ENCODE measurements around the gene MCM5. TPM values are rescaled to one million over a fixed set of nuclear protein-coding genes. Genes with fewer than 3 reads are reported as not detected.

MCM5 gene
- total RNA-seq, 1 donor from 2014 or later, result 12.8 TPM

DNA sequence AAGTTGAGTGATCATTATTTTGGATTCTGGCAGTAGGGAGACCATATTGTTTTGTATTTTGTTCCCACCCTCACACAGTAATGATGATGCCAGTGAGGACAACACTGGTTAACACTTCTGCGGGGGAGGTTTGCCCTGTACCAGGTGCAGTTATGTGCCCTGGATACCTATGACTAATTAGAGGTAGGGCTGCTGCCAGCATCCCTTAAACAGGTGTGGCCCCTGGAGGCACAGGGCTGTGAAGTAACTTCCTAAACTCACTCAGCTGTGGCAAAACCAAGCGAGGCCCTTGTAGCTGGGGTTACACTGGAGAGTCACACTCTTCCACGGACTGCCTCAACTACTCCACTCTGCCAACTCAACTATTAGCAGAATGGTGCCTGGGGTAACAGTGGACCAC lies 64.5 kb downstream of the MCM5 start:
- Mint-ChIP-seq H3K27ac (ENCODE audit: unreplicated experiment) (no peak overlapping the region), H3K4me3 (ENCODE audit: unreplicated experiment) (no peak overlapping the region), H3K27me3 (ENCODE audit: low read depth, unreplicated experiment) (peaks cover 2% of the 10 kb centered on the region), H3K36me3 (ENCODE audit: low read depth, unreplicated experiment) (no peaks in the 10 kb centered on the region), H3K9me3 (ENCODE audit: unreplicated experiment) (peaks cover 3% of the 10 kb centered on the region), H3K4me1 (ENCODE audit: low read depth, unreplicated experiment) (peaks cover 3% of the 10 kb centered on the region)
- no peak for TF ChIP-seq EZH2 (IDR thresholded peaks at IDR 0.05; ENCODE audit: insufficient read depth, low read length)
- TF ChIP-seq, protein P1, sequence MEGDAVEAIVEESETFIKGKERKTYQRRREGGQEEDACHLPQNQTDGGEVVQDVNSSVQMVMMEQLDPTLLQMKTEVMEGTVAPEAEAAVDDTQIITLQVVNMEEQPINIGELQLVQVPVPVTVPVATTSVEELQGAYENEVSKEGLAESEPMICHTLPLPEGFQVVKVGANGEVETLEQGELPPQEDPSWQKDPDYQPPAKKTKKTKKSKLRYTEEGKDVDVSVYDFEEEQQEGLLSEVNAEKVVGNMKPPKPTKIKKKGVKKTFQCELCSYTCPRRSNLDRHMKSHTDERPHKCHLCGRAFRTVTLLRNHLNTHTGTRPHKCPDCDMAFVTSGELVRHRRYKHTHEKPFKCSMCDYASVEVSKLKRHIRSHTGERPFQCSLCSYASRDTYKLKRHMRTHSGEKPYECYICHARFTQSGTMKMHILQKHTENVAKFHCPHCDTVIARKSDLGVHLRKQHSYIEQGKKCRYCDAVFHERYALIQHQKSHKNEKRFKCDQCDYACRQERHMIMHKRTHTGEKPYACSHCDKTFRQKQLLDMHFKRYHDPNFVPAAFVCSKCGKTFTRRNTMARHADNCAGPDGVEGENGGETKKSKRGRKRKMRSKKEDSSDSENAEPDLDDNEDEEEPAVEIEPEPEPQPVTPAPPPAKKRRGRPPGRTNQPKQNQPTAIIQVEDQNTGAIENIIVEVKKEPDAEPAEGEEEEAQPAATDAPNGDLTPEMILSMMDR (IDR thresholded peaks at IDR 0.05; ENCODE audit: insufficient read depth, low read depth, low read length), result no peak
- H3K9me3 ChIP-seq (ENCODE audit: insufficient read depth, low read depth, low read length), result no peaks in the 10 kb centered on the region
- DNase-seq (ENCODE audit: low read depth) (no peak), FAIRE-seq (no peak)
- no peaks in the 10 kb centered on the region for H3K79me2 ChIP-seq (ENCODE audit: insufficient read depth, low read length)
- no peak overlapping the region for H3K9ac ChIP-seq (ENCODE audit: low read length)
- no peaks in the 10 kb centered on the region for H3K36me3 ChIP-seq (ENCODE audit: insufficient read depth, low read length)
- no peak overlapping the region for H3K4me2 ChIP-seq (ENCODE audit: low read length)
- H2AFZ ChIP-seq (ENCODE audit: low read depth, low read length), result no peak overlapping the region
- no peak overlapping the region for H3K4me3 ChIP-seq (ENCODE audit: insufficient read depth, low read depth, low read length)
- peaks cover 4% of the 10 kb centered on the region for H3K4me1 ChIP-seq (ENCODE audit: insufficient read depth, low read length)
- H4K20me1 ChIP-seq (ENCODE audit: insufficient read depth, low read length), result no peaks in the 10 kb centered on the region
- no peak overlapping the region for H3K27ac ChIP-seq (ENCODE audit: low read depth, low read length)
- H3K27me3 ChIP-seq (ENCODE audit: insufficient read depth, low read length), result no peaks in the 10 kb centered on the region

DNA sequence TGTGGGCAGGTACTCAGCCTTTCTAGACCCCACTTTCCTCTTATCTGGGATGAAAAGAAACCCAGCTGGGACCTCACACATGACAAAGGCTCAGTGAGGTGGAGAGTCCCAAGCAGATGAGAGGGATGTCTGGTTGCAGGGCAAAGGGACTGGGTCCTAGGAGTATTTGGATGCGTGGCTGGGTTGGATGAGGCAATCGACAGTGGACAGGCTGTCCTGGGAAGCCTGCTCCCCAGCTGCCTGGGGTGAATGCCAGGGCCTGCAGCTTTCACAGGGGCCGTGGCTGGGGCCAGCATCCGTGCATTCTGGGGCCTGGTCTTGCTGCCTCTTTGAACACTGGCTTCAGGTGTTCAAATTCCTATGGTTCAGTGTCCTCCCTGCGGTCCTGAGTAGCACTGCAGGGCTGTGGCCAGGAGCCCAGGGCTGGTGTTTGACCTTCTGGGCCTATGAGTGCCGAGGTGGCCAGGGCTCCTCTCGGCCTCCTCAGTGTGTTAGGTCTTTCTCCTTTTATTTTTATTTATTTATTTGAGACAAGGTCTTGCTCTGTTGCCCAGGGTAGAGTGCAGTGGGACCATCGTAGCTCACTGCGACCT lies 65.3 kb downstream of the MCM5 start:
- no peak overlapping the region for H3K4me3 ChIP-seq (ENCODE audit: insufficient read depth, low read depth, low read length)
- no peaks in the 10 kb centered on the region for H3K9me3 ChIP-seq (ENCODE audit: insufficient read depth, low read depth, low read length)
- TF ChIP-seq, protein P1 (IDR thresholded peaks at IDR 0.05; ENCODE audit: insufficient read depth, low read depth, low read length), result no peak
- TF ChIP-seq EZH2 (IDR thresholded peaks at IDR 0.05; ENCODE audit: insufficient read depth, low read length), result no peak
- H3K79me2 ChIP-seq (ENCODE audit: insufficient read depth, low read length), result no peaks in the 10 kb centered on the region
- no peaks in the 10 kb centered on the region for H3K27me3 ChIP-seq (ENCODE audit: insufficient read depth, low read length)
- H3K4me2 ChIP-seq (ENCODE audit: low read length), result no peak overlapping the region
- Mint-ChIP-seq H3K9me3 (ENCODE audit: unreplicated experiment) (peaks cover 3% of the 10 kb centered on the region), H3K4me1 (ENCODE audit: low read depth, unreplicated experiment) (peaks cover 3% of the 10 kb centered on the region), H3K36me3 (ENCODE audit: low read depth, unreplicated experiment) (no peaks in the 10 kb centered on the region), H3K27ac (ENCODE audit: unreplicated experiment) (no peak overlapping the region), H3K27me3 (ENCODE audit: low read depth, unreplicated experiment) (peaks cover 2% of the 10 kb centered on the region), H3K4me3 (ENCODE audit: unreplicated experiment) (no peak overlapping the region)
- no peak overlapping the region for H3K27ac ChIP-seq (ENCODE audit: low read depth, low read length)
- no peak overlapping the region for H2AFZ ChIP-seq (ENCODE audit: low read depth, low read length)
- no peaks in the 10 kb centered on the region for H3K36me3 ChIP-seq (ENCODE audit: insufficient read depth, low read length)
- H3K9ac ChIP-seq (ENCODE audit: low read length), result no peak overlapping the region
- no peak for FAIRE-seq
- DNase-seq (ENCODE audit: low read depth), result no peak
- H3K4me1 ChIP-seq (ENCODE audit: insufficient read depth, low read length), result peaks cover 4% of the 10 kb centered on the region
- H4K20me1 ChIP-seq (ENCODE audit: insufficient read depth, low read length), result no peaks in the 10 kb centered on the region

DNA sequence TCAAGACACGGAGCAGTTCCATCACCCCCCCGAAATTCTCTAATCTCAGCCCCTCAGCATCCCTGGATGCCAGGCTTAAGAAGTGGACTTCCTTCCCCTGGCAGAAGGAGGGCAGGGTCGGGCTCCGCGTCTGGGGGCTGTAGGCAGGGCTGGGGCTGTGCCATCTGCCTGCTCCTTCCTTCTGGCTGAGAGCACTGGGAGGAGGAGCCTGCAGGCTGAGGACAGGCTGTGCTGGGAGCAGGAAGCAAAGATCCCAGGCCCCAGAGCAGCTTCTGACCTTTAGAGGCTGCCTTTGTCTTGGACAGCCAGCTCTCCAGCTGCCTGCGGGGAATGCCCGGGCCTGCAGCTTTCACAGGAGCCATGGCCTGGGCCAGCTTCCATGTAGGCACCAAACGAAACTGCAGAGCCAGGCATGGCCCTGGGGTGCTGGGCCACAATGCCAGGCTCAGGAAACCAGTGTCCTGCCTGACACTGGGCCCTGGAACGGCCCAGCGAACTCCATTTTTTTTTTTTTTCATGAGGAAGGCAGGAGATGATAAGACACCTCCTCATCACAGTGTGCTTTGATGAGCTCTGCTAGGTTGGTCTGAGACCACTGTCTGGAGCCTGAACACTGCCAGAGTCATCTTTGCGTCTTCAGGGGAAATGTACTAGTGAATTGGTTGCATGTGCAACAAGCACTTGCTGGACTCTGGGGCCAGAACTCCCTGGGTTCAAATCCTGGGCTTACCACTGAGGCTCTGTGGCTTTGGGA lies 67.9 kb downstream of the MCM5 start:
- H3K9ac ChIP-seq (ENCODE audit: low read length), result no peak overlapping the region
- no peaks in the 10 kb centered on the region for H3K79me2 ChIP-seq (ENCODE audit: insufficient read depth, low read length)
- peak overlapping the region; percentile 81 for H2AFZ ChIP-seq (ENCODE audit: low read depth, low read length)
- no peaks in the 10 kb centered on the region for H3K27me3 ChIP-seq (ENCODE audit: insufficient read depth, low read length)
- peaks cover 15% of the 10 kb centered on the region for H3K9me3 Mint-ChIP-seq (ENCODE audit: unreplicated experiment)
- H3K27ac Mint-ChIP-seq (ENCODE audit: unreplicated experiment), result peak overlapping the region; percentile 58
- H3K27ac ChIP-seq (ENCODE audit: low read depth, low read length), result no peak overlapping the region
- no peak overlapping the region for H3K4me2 ChIP-seq (ENCODE audit: low read length)
- H3K9me3 ChIP-seq (ENCODE audit: insufficient read depth, low read depth, low read length), result no peaks in the 10 kb centered on the region
- TF ChIP-seq, protein P1 (IDR thresholded peaks at IDR 0.05; ENCODE audit: insufficient read depth, low read depth, low read length), result no peak
- no peak for TF ChIP-seq EZH2 (IDR thresholded peaks at IDR 0.05; ENCODE audit: insufficient read depth, low read length)
- H3K27me3 Mint-ChIP-seq (ENCODE audit: low read depth, unreplicated experiment), result peaks cover 2% of the 10 kb centered on the region
- H4K20me1 ChIP-seq (ENCODE audit: insufficient read depth, low read length), result no peaks in the 10 kb centered on the region
- DNase-seq (ENCODE audit: low read depth) (peak; percentile 19), FAIRE-seq (no peak)
- peaks cover 3% of the 10 kb centered on the region for H3K36me3 Mint-ChIP-seq (ENCODE audit: low read depth, unreplicated experiment)
- no peak overlapping the region for H3K4me3 Mint-ChIP-seq (ENCODE audit: unreplicated experiment)
- H3K4me1 Mint-ChIP-seq (ENCODE audit: low read depth, unreplicated experiment), result peaks cover 13% of the 10 kb centered on the region
- H3K4me1 ChIP-seq (ENCODE audit: insufficient read depth, low read length), result peaks cover 8% of the 10 kb centered on the region
- no peaks in the 10 kb centered on the region for H3K36me3 ChIP-seq (ENCODE audit: insufficient read depth, low read length)
- no peak overlapping the region for H3K4me3 ChIP-seq (ENCODE audit: insufficient read depth, low read depth, low read length)
